ENCODE data around the gene BPI.

BPI gene

DNA sequence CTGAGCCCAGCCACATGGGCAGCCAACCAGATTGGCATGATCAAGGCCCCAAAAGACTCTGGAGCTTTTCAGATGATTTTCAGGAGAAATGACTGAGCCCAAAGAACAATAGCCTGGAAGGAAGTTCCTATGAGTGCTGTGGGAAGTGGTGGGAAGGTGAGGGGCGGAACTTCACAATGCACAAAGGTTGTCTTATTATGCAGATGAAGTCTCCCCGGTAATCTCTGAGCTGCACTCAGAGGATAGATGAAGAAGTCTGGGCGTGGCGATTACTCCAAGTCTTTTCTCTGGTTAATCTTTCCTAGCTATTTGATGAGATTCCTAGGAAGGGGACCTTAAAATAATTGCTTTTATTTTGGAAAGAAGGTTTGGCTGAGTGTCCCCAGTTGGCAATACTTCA, 79.2 kb downstream of the BPI start:
- no peak for DNase-seq (ENCODE audit: low read depth in 2 of 2)
- no peak overlapping the region for H3K4me3 ChIP-seq (replicated peaks in 1 of 2; ENCODE audit: low read depth in 2 of 2, low read length in 2 of 2)
- TF ChIP-seq, protein P1, sequence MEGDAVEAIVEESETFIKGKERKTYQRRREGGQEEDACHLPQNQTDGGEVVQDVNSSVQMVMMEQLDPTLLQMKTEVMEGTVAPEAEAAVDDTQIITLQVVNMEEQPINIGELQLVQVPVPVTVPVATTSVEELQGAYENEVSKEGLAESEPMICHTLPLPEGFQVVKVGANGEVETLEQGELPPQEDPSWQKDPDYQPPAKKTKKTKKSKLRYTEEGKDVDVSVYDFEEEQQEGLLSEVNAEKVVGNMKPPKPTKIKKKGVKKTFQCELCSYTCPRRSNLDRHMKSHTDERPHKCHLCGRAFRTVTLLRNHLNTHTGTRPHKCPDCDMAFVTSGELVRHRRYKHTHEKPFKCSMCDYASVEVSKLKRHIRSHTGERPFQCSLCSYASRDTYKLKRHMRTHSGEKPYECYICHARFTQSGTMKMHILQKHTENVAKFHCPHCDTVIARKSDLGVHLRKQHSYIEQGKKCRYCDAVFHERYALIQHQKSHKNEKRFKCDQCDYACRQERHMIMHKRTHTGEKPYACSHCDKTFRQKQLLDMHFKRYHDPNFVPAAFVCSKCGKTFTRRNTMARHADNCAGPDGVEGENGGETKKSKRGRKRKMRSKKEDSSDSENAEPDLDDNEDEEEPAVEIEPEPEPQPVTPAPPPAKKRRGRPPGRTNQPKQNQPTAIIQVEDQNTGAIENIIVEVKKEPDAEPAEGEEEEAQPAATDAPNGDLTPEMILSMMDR (IDR thresholded peaks at IDR 0.05; ENCODE audit: low read depth, low read length) = no peak

DNA sequence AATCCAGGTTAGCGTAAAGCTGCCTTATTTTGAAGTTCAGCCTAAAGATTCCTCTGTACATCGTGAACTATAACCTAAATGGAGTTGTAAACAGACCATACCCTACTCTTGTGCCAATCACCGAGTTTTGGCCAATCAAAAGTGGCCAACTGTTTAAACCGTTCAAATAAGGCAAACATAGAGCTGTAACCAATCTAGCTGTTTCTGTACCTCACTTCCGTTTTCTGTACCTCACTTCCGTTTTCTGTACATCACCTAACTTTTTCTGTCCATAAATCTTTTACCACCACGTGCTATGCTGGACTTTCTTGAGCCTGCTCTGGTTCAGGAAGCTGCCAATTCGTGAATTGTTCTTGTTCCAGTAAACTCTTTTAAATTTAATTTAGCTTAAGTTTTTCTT, 82.0 kb downstream of the BPI start:
- no peak for DNase-seq (ENCODE audit: low read depth in 2 of 2)
- no peak overlapping the region for H3K4me3 ChIP-seq (replicated peaks in 1 of 2; ENCODE audit: low read depth in 2 of 2, low read length in 2 of 2)
- TF ChIP-seq, protein P1 (IDR thresholded peaks at IDR 0.05; ENCODE audit: low read depth, low read length) = no peak

DNA sequence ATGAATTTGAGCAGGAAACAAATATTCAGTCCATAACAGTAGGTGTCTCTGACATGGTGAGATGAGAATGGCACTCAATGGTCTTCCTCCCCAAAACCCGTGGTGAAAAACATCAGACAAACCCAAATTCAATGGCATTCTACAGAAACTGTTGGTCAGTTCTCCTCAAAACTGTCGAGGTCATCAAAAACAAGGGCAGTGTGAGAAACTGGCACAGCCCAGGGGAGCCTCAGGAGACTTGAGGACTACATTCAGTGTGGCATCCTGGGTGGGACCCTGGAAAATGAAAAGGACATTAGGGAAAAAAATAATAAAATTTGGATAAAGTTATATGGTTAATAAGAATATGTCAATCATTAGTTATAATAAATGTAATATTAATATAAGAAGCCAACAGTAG, 82.9 kb downstream of the BPI start:
- TF ChIP-seq, protein P1 (IDR thresholded peaks at IDR 0.05; ENCODE audit: low read depth, low read length) = no peak
- DNase-seq (ENCODE audit: low read depth in 2 of 2) = no peak

More for the DNA sequence above, 82.9 kb downstream of the BPI start:
- H3K4me3 ChIP-seq (replicated peaks in 1 of 2; ENCODE audit: low read depth in 2 of 2, low read length in 2 of 2) = no peak overlapping the region
